Pulmonary artery endothelial cell (primary cell): Measurements from ENCODE around the gene CIITA. TPM values are rescaled to one million over a fixed set of nuclear protein-coding genes. Genes with fewer than 3 reads are reported as not detected.
A peak's percentile ranks its signal among the peaks of the same experiment; 100 is the strongest.
"Not testable (repeated sequence)": the region's sequence is repeated elsewhere in the genome, so short reads cannot be mapped to it uniquely, and the experiment has no call there.

Experiments used
- DNase-seq: peaks from one replicate; pipeline ENCODE4 v3.0.0-alpha.2; 2011; ENCODE audit warnings: low read depth, low spot score
- total RNA-seq: library from RNA; depleted of rRNA; stranded (reverse); fragments of >200 nt; gene quantifications from 2 replicates; pipeline ENCODE4 v1.2.3, GENCODE V29; 2014

Gene CIITA
- total RNA-seq, 1 donor from 2014 or later, result 0.07 TPM

- no peak for DNase-seq
These were observed 74.0 kb downstream of the CIITA start for GRCh38 chr16:10951026-10951425.

GRCh38 chr16:10954903-10955302 lies 77.9 kb downstream of the CIITA start:
- DNase-seq, result no peak

GRCh38 chr16:10957771-10958482 lies 80.9 kb downstream of the CIITA start:
- DNase-seq, result no peak

GRCh38 chr16:10959161-10959560 lies 82.2 kb downstream of the CIITA start:
- no peak for DNase-seq

GRCh38 chr16:10961231-10961630 lies 84.2 kb downstream of the CIITA start:
- DNase-seq, result no peak

GRCh38 chr16:10964039-10964890 lies 87.3 kb downstream of the CIITA start:
- DNase-seq, result no peak

- no peak for DNase-seq
These were observed 87.9 kb downstream of the CIITA start for GRCh38 chr16:10964891-10965326.

- DNase-seq, result no peak
These were observed 88.5 kb downstream of the CIITA start for GRCh38 chr16:10965440-10966061.

- DNase-seq, result no peak
These were observed 89.1 kb downstream of the CIITA start for GRCh38 chr16:10966129-10966528.

GRCh38 chr16:10966559-10966958 lies 89.6 kb downstream of the CIITA start:
- DNase-seq, result not testable (repeated sequence)

GRCh38 chr16:10967986-10968385 lies 91.0 kb downstream of the CIITA start:
- no peak for DNase-seq

GRCh38 chr16:10968498-10968897 lies 91.5 kb downstream of the CIITA start:
- DNase-seq, result no peak

- DNase-seq, result no peak
These were observed 92.6 kb downstream of the CIITA start for GRCh38 chr16:10969615-10970014.

GRCh38 chr16:10970065-10970464 lies 93.1 kb downstream of the CIITA start:
- no peak for DNase-seq

GRCh38 chr16:10971560-10971961 lies 94.6 kb downstream of the CIITA start:
- DNase-seq, result peak; percentile 50

GRCh38 chr16:10972108-10972818 lies 95.3 kb downstream of the CIITA start:
- DNase-seq, result no peak

- DNase-seq, result no peak
These were observed 95.9 kb downstream of the CIITA start for GRCh38 chr16:10972819-10973464.

- no peak for DNase-seq
These were observed 99.6 kb downstream of the CIITA start for GRCh38 chr16:10976634-10977033.

GRCh38 chr16:10978124-10978523 lies 101.1 kb downstream of the CIITA start:
- DNase-seq, result no peak

GRCh38 chr16:10978871-10979446 lies 102.0 kb downstream of the CIITA start:
- DNase-seq, result no peak
